ENCODE measurements around the gene C22orf42. TPM values are rescaled to one million over a fixed set of nuclear protein-coding genes. Genes with fewer than 3 reads are reported as not detected.
"Not testable (repeated sequence)": the region's sequence is repeated elsewhere in the genome, so short reads cannot be mapped to it uniquely, and the experiment has no call there.

Gene C22orf42
- total RNA-seq, 1 experiment from 2014 or later, result not detected

DNA sequence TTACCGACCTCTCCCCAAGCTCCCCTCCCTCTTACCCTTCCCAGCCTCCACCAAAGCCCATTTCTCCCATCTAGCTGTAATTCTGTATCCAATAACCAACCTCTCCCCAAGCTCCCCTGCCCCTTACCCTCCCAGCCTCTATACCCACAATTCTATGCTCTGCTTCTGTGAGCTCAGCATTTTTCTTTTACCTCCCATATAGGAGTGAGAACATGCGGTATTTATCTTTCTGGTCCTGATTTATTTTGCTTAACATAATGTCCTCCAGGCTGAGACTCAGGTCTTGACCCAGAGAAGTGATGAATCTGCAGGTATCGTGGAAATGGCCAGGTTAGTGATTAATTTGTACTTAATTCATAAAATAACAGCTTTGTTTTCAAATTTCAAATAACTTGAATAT is 36.8 kb upstream of the C22orf42 start:
- not testable (repeated sequence) for H2BK20ac ChIP-seq (ENCODE audit: low read depth, low read length, poor library complexity, severe bottlenecking); H3K4me2 ChIP-seq (ENCODE audit: insufficient read depth, insufficient read length, low read length); H3K9ac ChIP-seq (ENCODE audit: extremely low read depth, insufficient read length, low read length); H4K91ac ChIP-seq (ENCODE audit: insufficient read length, low read depth, low read length); DNase-seq; H2BK15ac ChIP-seq (ENCODE audit: low read depth, low read length); H3K36me3 Mint-ChIP-seq (ENCODE audit: insufficient read depth in 1 of 3, low read depth in 3 of 3); H3K9me3 Mint-ChIP-seq; H3K9me3 ChIP-seq (ENCODE audit: control insufficient read depth, low read depth, low read length); H4K8ac ChIP-seq (replicated peaks; ENCODE audit: insufficient read length, low read depth, low read length); H3K27me3 ChIP-seq (ENCODE audit: insufficient read depth, low read length); H2BK120ac ChIP-seq (ENCODE audit: low read depth, low read length, poor library complexity, severe bottlenecking); H3K27ac Mint-ChIP-seq; H3K4me1 ChIP-seq (ENCODE audit: insufficient read depth, low read length); H2BK12ac ChIP-seq (ENCODE audit: insufficient read length, low read depth, low read length); H3K14ac ChIP-seq (ENCODE audit: insufficient read depth, low read length); H3K23ac ChIP-seq (ENCODE audit: insufficient read length, low read depth, low read length); H3K4me1 Mint-ChIP-seq; H3K56ac ChIP-seq (ENCODE audit: insufficient read length, low read depth, low read length); H4K5ac ChIP-seq (ENCODE audit: insufficient read length, low read depth, low read length); H2BK5ac ChIP-seq (ENCODE audit: insufficient read length, low read length); H2AFZ ChIP-seq (ENCODE audit: low read length); H3K4ac ChIP-seq (ENCODE audit: low read depth, low read length); H3K18ac ChIP-seq (ENCODE audit: insufficient read length, low read depth, low read length); H2AK5ac ChIP-seq (ENCODE audit: insufficient read length, low read length); H3K27ac ChIP-seq (ENCODE audit: insufficient read length, low read depth, low read length); H3K79me2 ChIP-seq (ENCODE audit: insufficient read depth, low read length); H4K20me1 ChIP-seq (ENCODE audit: control insufficient read depth, insufficient read depth, insufficient read length); H3T11ph ChIP-seq (ENCODE audit: low read length); H3K4me3 Mint-ChIP-seq; H3K23me2 ChIP-seq (ENCODE audit: insufficient read length, low read depth, low read length, poor library complexity, severe bottlenecking); H3K79me1 ChIP-seq (ENCODE audit: insufficient read depth, low read depth, low read length, poor library complexity, severe bottlenecking)
- peaks cover 92% of the 10 kb centered on the region for H3K27me3 Mint-ChIP-seq (ENCODE audit: low read depth)
- no CpG with 5 or more reads among the region's 3 CpGs for WGBS (ENCODE audit: extremely low coverage, insufficient read length, low lambda C conversion rate)

DNA sequence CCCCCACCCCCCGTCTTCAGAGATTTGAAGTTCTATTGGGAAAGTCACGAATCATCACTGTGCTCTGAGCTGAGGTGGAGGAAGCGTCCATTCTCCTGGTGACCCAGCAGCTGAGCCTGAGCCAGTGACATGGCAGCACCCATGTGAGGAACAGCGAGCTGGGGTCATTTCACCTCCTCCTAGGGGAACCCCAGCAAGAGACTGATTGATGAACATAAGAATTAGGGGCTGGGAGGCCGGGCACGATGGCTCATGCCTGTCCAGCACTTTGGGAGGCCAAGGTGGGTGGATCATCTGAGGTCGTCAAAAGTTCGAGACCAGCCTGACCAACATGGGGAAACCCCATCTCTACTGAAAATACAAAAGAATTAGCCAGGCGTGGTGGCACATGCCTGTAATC is 34.2 kb upstream of the C22orf42 start:
- H3K4ac ChIP-seq (ENCODE audit: low read depth, low read length); H2BK20ac ChIP-seq (ENCODE audit: low read depth, low read length, poor library complexity, severe bottlenecking); H4K20me1 ChIP-seq (ENCODE audit: control insufficient read depth, insufficient read depth, insufficient read length); H3K18ac ChIP-seq (ENCODE audit: insufficient read length, low read depth, low read length); H2AFZ ChIP-seq (ENCODE audit: low read length); H3T11ph ChIP-seq (ENCODE audit: low read length); H3K4me1 ChIP-seq (ENCODE audit: insufficient read depth, low read length); H3K4me1 Mint-ChIP-seq; H3K9me3 ChIP-seq (ENCODE audit: control insufficient read depth, low read depth, low read length); H3K79me2 ChIP-seq (ENCODE audit: insufficient read depth, low read length); H3K4me2 ChIP-seq (ENCODE audit: insufficient read depth, insufficient read length, low read length); H4K8ac ChIP-seq (replicated peaks; ENCODE audit: insufficient read length, low read depth, low read length); H4K91ac ChIP-seq (ENCODE audit: insufficient read length, low read depth, low read length); H3K14ac ChIP-seq (ENCODE audit: insufficient read depth, low read length); H3K27me3 ChIP-seq (ENCODE audit: insufficient read depth, low read length); H3K36me3 Mint-ChIP-seq (ENCODE audit: insufficient read depth in 1 of 3, low read depth in 3 of 3); H3K27ac ChIP-seq (ENCODE audit: insufficient read length, low read depth, low read length); H3K27ac Mint-ChIP-seq; H2BK12ac ChIP-seq (ENCODE audit: insufficient read length, low read depth, low read length); H3K9me3 Mint-ChIP-seq; H4K5ac ChIP-seq (ENCODE audit: insufficient read length, low read depth, low read length); H2BK15ac ChIP-seq (ENCODE audit: low read depth, low read length); H3K4me3 Mint-ChIP-seq; H3K23me2 ChIP-seq (ENCODE audit: insufficient read length, low read depth, low read length, poor library complexity, severe bottlenecking); H3K56ac ChIP-seq (ENCODE audit: insufficient read length, low read depth, low read length); H3K9ac ChIP-seq (ENCODE audit: extremely low read depth, insufficient read length, low read length); H2AK5ac ChIP-seq (ENCODE audit: insufficient read length, low read length); H2BK5ac ChIP-seq (ENCODE audit: insufficient read length, low read length); DNase-seq; H2BK120ac ChIP-seq (ENCODE audit: low read depth, low read length, poor library complexity, severe bottlenecking); H3K23ac ChIP-seq (ENCODE audit: insufficient read length, low read depth, low read length); H3K79me1 ChIP-seq (ENCODE audit: insufficient read depth, low read depth, low read length, poor library complexity, severe bottlenecking): not testable (repeated sequence)
- H3K27me3 Mint-ChIP-seq (ENCODE audit: low read depth), result peaks cover 88% of the 10 kb centered on the region
- no CpG with 5 or more reads among the region's 9 CpGs for WGBS (ENCODE audit: extremely low coverage, insufficient read length, low lambda C conversion rate)

Data from H9 (cell line).